ENCODE data around the gene SLC35E3. TPM values are rescaled to one million over a fixed set of nuclear protein-coding genes. Genes with fewer than 3 reads are reported as not detected.
"Not testable (repeated sequence)": the region's sequence is repeated elsewhere in the genome, so short reads cannot be mapped to it uniquely, and the experiment has no call there.

The SLC35E3 gene
- total RNA-seq, 4 donors from 2014 or later, result 2.8 to 6.9 (median 3.7) TPM

DNA sequence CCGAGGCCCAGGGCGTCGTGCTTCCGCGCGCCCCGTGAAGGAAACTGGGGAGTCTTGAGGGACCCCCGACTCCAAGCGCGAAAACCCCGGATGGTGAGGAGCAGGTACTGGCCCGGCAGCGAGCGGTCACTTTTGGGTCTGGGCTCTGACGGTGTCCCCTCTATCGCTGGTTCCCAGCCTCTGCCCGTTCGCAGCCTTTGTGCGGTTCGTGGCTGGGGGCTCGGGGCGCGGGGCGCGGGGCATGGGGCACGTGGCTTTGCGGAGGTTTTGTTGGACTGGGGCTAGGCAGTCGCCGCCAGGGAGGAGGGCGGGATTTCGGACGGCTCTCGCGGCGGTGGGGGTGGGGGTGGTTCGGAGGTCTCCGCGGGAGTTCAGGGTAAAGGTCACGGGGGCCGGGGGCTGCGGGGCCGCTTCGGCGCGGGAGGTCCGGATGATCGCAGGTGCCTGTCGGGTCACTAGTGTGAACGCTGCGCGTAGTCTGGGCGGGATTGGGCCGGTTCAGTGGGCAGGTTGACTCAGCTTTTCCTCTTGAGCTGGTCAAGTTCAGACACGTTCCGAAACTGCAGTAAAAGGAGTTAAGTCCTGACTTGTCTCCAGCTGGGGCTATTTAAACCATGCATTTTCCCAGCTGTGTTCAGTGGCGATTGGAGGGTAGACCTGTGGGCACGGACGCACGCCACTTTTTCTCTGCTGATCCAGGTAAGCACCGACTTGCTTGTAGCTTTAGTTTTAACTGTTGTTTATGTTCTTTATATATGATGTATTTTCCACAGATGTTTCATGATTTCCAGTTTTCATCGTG, 62.6 kb downstream of the SLC35E3 start:
- ATAC-seq (ENCODE audit: low FRiP score) (peak; percentile 78), DNase-seq (ENCODE audit: low spot score) (peak; percentile 46)
- TF ChIP-seq CTCF (IDR thresholded peaks at IDR 0.05), result peak in 1 of 3 donors; percentile 3

DNA sequence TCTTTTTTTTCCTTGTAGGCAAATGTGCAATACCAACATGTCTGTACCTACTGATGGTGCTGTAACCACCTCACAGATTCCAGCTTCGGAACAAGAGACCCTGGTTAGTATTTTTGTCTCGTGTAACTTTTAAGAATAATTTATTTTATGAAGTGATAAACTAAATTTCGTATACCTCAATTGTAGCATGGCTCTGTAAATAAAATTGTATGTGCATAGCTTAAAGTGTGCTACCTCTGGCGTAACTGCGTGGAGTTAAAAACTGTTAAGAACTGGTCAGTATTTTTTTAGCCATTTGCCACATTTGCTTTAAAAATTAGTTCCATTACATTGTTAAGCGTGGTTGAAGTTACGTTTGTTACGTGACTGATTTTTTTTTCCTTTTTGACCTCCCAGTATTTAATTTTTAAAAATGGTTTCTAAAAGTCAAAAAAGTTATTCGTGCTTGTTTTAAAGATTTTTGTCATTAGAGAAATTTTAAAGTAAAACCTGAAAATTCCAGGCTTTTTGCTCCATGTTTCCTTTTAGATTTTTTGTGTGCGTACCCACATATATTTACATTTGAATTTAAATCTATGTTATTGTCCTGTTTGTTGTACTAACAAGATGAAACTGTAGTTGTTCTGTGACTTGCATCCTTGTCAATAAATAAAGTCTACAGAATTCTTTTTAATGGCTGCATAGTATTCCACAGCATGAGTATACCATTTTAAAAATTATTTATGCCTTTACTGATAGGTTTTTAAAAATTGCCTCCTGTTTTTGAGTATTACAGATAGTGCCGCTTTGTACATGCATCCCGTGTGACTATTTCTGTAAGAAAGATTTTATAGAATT, 63.4 kb downstream of the SLC35E3 start:
- DNase-seq (ENCODE audit: low spot score) (no peak), ATAC-seq (ENCODE audit: low FRiP score) (no peak)
- TF ChIP-seq CTCF (IDR thresholded peaks at IDR 0.05), result no peak

GRCh38 chr12:68810027-68810389, 64.0 kb downstream of the SLC35E3 start:
- ATAC-seq (ENCODE audit: low FRiP score); DNase-seq (ENCODE audit: low spot score): not testable (repeated sequence)

DNA sequence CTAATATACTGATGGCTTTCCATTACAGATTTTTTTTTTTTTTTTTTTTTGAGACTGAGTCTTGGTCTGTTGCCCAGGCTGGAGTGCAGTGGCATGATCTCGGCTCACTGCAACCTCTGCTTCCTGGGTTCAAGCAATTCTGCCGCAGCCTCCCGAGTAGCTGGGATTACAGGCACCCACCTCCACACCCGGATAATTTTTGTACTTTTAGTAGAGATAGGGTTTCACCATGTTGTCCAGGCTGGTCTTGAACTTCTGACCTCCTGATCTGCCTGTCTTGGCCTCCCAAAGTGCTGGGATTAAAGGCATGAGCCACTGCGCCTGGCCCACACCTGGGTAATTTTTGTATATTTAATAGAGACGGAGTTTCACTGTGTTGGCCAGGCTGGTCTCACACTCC, 65.6 kb downstream of the SLC35E3 start:
- not testable (repeated sequence) for ATAC-seq (ENCODE audit: low FRiP score); DNase-seq (ENCODE audit: low spot score)

DNA sequence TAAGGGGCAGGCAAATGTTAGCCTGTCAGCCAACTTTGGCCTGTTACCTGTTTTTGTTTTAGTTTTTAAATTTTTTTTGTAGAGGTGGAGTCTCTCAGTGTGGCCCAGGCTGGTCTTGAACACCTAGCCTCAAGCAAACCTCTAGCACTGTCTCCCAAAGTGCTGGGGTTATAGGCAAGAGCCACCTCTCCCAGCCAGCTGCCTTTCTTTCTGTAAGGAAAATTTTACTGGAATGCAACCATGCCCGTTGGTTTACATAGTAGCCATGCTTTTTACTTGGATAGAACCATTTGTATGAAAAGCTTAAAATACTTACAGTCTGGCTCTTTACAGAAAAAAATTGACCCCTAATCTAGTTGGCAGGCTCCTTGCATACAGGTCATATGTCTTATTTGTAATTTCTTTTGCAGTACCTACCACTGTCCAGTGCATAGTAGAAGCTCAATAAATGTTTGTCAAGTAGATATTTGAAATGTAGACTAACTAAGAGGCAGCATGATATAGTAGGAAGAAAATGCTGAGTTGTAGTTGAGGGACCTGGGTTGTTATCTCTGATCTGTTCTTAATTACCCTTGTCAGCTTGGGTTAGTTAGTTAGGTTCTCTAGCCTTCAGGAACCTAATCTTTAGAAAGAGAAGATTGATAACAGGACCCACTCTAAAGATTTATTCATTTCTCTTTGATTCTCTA, 66.7 kb downstream of the SLC35E3 start:
- DNase-seq (ENCODE audit: low spot score) (no peak), ATAC-seq (ENCODE audit: low FRiP score) (no peak)
- no peak for TF ChIP-seq CTCF (IDR thresholded peaks at IDR 0.05)

- no peak for DNase-seq (ENCODE audit: low spot score)
- TF ChIP-seq CTCF (IDR thresholded peaks at IDR 0.05), result no peak
- ATAC-seq (ENCODE audit: low FRiP score), result no peak
Observed at GRCh38 chr12:68813242-68813593, 67.2 kb downstream of the SLC35E3 start.

DNA sequence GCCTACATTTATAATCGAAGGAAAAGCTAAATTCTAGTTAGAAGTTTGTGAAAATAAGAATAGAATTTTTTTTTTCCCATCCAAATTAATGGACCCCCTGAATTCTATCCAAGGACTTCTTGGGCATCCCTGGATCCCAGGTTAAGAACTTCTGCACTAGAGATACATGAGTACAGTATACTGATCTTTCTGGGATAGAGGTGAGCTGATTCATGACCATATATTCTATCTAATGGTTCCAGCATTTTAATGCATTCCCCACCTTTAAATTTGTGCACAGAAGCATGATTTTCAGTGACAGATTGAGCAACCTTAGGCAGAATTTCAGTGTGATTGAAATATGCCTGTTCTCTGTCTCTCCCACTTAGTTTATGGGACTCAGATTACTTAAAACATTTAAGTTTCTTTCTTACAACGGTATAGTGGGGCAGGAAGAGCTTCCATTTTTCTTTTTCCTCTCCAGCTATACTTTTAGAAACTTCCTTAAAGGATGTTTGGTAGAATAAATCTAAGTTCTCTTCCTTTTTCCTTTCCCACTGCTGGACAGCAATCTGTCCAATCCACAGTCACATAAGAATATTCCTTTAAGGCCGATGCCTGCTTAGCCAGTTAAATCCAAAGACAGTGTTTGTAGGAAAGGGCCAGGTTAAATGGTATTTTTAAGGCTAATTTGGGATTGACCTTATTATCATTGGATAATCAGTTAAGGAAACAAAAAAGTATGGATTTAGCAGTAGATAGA, 68.7 kb downstream of the SLC35E3 start:
- ATAC-seq (ENCODE audit: low FRiP score), result no peak
- DNase-seq (ENCODE audit: low spot score), result no peak
- no peak for TF ChIP-seq CTCF (IDR thresholded peaks at IDR 0.05)

All from omental fat pad (tissue), 4 donors.